GM23338 (cell line): ENCODE measurements around the gene NPR2. TPM values are rescaled to one million over a fixed set of nuclear protein-coding genes. Genes with fewer than 3 reads are reported as not detected.
A peak's percentile ranks its signal among the peaks of the same experiment; 100 is the strongest.

Experiments
- ATAC-seq: fragments of 200-7000 bp; cut with Tn5 transposase; 3 replicates; pipeline ENCODE4 v1.9.1; 2020
- DNase-seq: peaks from one replicate; pipeline ENCODE4 v3.0.0-alpha.2; 2015; ENCODE audit warnings: low spot score
- H2AFZ ChIP-seq: fragments of 200-600 bp; sonication (generic); 2 replicates; pipeline ENCODE4 v1.8.0; 2016; ENCODE audit warnings: antibody characterized with exemption, mild to moderate bottlenecking, moderate library complexity
- H3F3A ChIP-seq: fragments of 200-600 bp; sonication (generic); replicated peaks from 2 replicates; pipeline ENCODE4 v1.8.0; 2017; ENCODE audit warnings: antibody characterized with exemption, mixed run types, low read depth
- H3K27ac ChIP-seq: fragments of 200-600 bp; sonication (generic); 2 replicates; pipeline ENCODE4 v1.6.1; 2016; ENCODE audit warnings: low read depth
- H3K27me3 ChIP-seq: fragments of 200-600 bp; sonication (generic); 2 replicates; pipeline ENCODE4 v1.8.0; 2016; ENCODE audit warnings: mild to moderate bottlenecking, mixed run types, moderate library complexity; ENCODE audit not compliant: insufficient read depth
- H3K36me3 ChIP-seq: fragments of 200-600 bp; sonication (generic); 2 replicates; pipeline ENCODE4 v1.8.0; 2016; ENCODE audit warnings: mild to moderate bottlenecking; ENCODE audit not compliant: insufficient read depth
- H3K4me1 ChIP-seq: fragments of 200-600 bp; sonication (generic); 2 replicates; pipeline ENCODE4 v1.8.0; 2016; ENCODE audit warnings: mild to moderate bottlenecking, moderate library complexity; ENCODE audit not compliant: insufficient read depth
- H3K4me2 ChIP-seq: fragments of 200-600 bp; sonication (generic); 2 replicates; pipeline ENCODE4 v1.7.1; 2017; ENCODE audit warnings: mixed run types
- H3K4me3 ChIP-seq: fragments of 200-600 bp; sonication (generic); 2 replicates; pipeline ENCODE4 v1.6.1; 2016; ENCODE audit warnings: mixed run types
- H3K79me2 ChIP-seq: fragments of 200-600 bp; sonication (generic); replicated peaks from 2 replicates; pipeline ENCODE4 v1.8.0; 2017; ENCODE audit warnings: mild to moderate bottlenecking; ENCODE audit not compliant: insufficient read depth
- H3K9me2 ChIP-seq: fragments of 200-600 bp; sonication (generic); 2 replicates; pipeline ENCODE4 v1.8.0; 2017; ENCODE audit not compliant: insufficient read depth
- H4K20me1 ChIP-seq: fragments of 200-600 bp; sonication (generic); replicated peaks from 2 replicates; pipeline ENCODE4 v1.8.0; 2017; ENCODE audit warnings: mild to moderate bottlenecking; ENCODE audit not compliant: insufficient read depth
- H3K27ac Mint-ChIP-seq: 2 replicates; pipeline ENCODE4 v1.8.0; 2020; ENCODE audit warnings: inconsistent platforms, mild to moderate bottlenecking, moderate library complexity, mixed read lengths
- H3K27me3 Mint-ChIP-seq: 3 replicates; pipeline ENCODE4 v1.8.0; 2022; ENCODE audit warnings: low read depth, mild to moderate bottlenecking, moderate library complexity, mixed read lengths, inconsistent platforms; ENCODE audit not compliant: insufficient read depth, poor library complexity
- H3K36me3 Mint-ChIP-seq: 3 replicates; pipeline ENCODE4 v1.8.0; 2021; ENCODE audit warnings: low read depth, mild to moderate bottlenecking, inconsistent platforms, moderate library complexity, mixed read lengths
- H3K4me1 Mint-ChIP-seq: 3 replicates; pipeline ENCODE4 v1.8.0; 2020; ENCODE audit warnings: mild to moderate bottlenecking, inconsistent platforms, mixed read lengths
- H3K4me3 Mint-ChIP-seq: 3 replicates; pipeline ENCODE4 v1.8.0; 2021; ENCODE audit warnings: moderate library complexity, mild to moderate bottlenecking, inconsistent platforms, mixed read lengths
- H3K9me3 Mint-ChIP-seq: 3 replicates; pipeline ENCODE4 v1.8.0; 2020; ENCODE audit warnings: moderate library complexity, mild to moderate bottlenecking, inconsistent platforms, mixed read lengths
- CREB1 ChIP-seq: fragments of 250-450 bp; sonication (Bioruptor Pico); IDR thresholded peaks from 2 replicates; pipeline ENCODE4 v1.5.0; 2020; ENCODE audit warnings: low read depth, mild to moderate bottlenecking, moderate library complexity
- EZH2 ChIP-seq: fragments of 200-600 bp; sonication (generic); IDR thresholded peaks from one replicate; pipeline ENCODE4 v1.8.0; 2017; ENCODE audit warnings: antibody characterized with exemption, mild to moderate bottlenecking, low read depth; ENCODE audit not compliant: unreplicated experiment
- JUNB ChIP-seq: IDR thresholded peaks from one replicate; pipeline ENCODE4 v1.6.1; 2016; ENCODE audit warnings: antibody characterized with exemption; ENCODE audit not compliant: unreplicated experiment
- NANOG ChIP-seq: IDR thresholded peaks from 2 replicates; pipeline ENCODE4 v1.6.1; 2016; ENCODE audit warnings: antibody characterized with exemption, borderline replicate concordance
- POLR2AphosphoS5 ChIP-seq: IDR thresholded peaks from 2 replicates; pipeline ENCODE4 v1.6.1; 2016; ENCODE audit warnings: antibody characterized with exemption, low read depth
- ZNF331 ChIP-seq: fragments of 250-450 bp; sonication (Bioruptor Pico); IDR thresholded peaks from 2 replicates; pipeline ENCODE4 v1.5.0; 2020; ENCODE audit warnings: low read depth, mild to moderate bottlenecking, moderate library complexity
- polyA plus RNA-seq: library from polyadenylated mRNA; unstranded; fragments of >200 nt; fragmentation: Nextera tagmentation; extraction: Ambion mirVana; gene quantifications from 2 replicates; pipeline ENCODE4 v1.2.1, GENCODE V29; 2016
- total RNA-seq: library from RNA; depleted of rRNA; stranded (reverse); fragments of >200 nt; shearing (Covaris generic); gene quantifications from 2 replicates; pipeline ENCODE4 v1.2.3, GENCODE V29; 2014
- TF ChIP-seq, protein P1 (sequence below): fragments of 250-450 bp; sonication (Bioruptor Pico); IDR thresholded peaks from 2 replicates; pipeline ENCODE4 v1.5.0; 2020; ENCODE audit warnings: mild to moderate bottlenecking, moderate library complexity
- TF ChIP-seq, protein P2 (sequence below), 2 experiments: fragments of 200-600 bp in 1 of 2; sonication (generic) in 1 of 2; conservative IDR thresholded peaks; 2 replicates each; pipeline versions ENCODE4 v1.5.1 to v1.6.1; 2016 to 2017; ENCODE audit warnings: antibody characterized with exemption in 2 of 2, low read depth in 2 of 2, mild to moderate bottlenecking in 2 of 2, moderate library complexity in 1 of 2

NPR2 gene
- total and polyA plus RNA-seq, 2 experiments from 2014 or later, result 9.0 to 14.4 TPM

DNA sequence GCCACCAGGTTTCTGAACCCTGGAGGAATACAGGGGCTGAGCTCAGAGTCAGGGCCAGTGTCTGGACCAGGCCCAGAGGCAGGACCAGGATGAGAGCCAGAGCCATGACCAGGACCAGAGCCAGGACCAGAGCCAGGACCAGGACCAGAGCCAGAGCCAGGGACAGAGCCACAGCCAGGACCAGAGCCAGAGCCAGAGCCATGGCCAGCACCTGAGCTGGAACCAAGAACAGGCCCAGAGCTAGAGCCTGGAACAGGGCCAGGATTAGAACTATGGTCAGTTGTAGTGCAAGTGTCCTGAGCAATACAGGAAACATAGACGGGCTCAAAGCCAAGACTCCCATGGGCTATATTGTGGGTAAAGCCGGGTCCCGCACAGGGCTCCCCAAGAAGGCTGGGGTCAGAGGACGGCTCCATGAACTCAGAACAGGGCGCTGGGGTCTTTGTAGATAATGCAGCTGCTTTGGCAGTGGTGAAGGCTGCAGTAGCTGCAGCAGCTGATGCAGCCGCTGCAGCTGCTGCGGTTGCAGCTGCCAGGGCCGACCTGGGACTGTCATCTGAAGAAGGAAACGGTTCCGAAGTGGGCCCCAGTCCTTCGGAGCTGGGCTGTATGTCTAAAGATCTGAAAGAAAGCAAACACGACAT is 20.1 kb downstream of the NPR2 start:
- Histone ChIP-seq H4K20me1 (no peaks in the 10 kb centered on the region), H3K79me2 (no peaks in the 10 kb centered on the region), H3K4me2 (peak overlapping the region; percentile 80), H3K27ac (no peak overlapping the region), H3K27me3 (no peaks in the 10 kb centered on the region), H3F3A (peaks cover 6% of the 10 kb centered on the region), H2AFZ (peak overlapping the region; percentile 57; the same call in 1 of the 2 replicates), H3K9me2 (no peaks in the 10 kb centered on the region; the same call in 1 of the 2 replicates), H3K36me3 (no peaks in the 10 kb centered on the region), H3K4me1 (peaks cover 18% of the 10 kb centered on the region), H3K4me3 (peak overlapping the region; percentile 47)
- H3K9me3 Mint-ChIP-seq, result peaks cover 3% of the 10 kb centered on the region; the same call in 1 of the 3 replicates
- peaks cover 24% of the 10 kb centered on the region for H3K4me1 Mint-ChIP-seq
- TF ChIP-seq ZNF331 (CRISPR knock-in tag) (no peak), CREB1 (CRISPR knock-in tag) (no peak), NANOG (no peak), POLR2AphosphoS5 (no peak), JUNB (no peak), EZH2 (no peak)
- TF ChIP-seq, protein P1, sequence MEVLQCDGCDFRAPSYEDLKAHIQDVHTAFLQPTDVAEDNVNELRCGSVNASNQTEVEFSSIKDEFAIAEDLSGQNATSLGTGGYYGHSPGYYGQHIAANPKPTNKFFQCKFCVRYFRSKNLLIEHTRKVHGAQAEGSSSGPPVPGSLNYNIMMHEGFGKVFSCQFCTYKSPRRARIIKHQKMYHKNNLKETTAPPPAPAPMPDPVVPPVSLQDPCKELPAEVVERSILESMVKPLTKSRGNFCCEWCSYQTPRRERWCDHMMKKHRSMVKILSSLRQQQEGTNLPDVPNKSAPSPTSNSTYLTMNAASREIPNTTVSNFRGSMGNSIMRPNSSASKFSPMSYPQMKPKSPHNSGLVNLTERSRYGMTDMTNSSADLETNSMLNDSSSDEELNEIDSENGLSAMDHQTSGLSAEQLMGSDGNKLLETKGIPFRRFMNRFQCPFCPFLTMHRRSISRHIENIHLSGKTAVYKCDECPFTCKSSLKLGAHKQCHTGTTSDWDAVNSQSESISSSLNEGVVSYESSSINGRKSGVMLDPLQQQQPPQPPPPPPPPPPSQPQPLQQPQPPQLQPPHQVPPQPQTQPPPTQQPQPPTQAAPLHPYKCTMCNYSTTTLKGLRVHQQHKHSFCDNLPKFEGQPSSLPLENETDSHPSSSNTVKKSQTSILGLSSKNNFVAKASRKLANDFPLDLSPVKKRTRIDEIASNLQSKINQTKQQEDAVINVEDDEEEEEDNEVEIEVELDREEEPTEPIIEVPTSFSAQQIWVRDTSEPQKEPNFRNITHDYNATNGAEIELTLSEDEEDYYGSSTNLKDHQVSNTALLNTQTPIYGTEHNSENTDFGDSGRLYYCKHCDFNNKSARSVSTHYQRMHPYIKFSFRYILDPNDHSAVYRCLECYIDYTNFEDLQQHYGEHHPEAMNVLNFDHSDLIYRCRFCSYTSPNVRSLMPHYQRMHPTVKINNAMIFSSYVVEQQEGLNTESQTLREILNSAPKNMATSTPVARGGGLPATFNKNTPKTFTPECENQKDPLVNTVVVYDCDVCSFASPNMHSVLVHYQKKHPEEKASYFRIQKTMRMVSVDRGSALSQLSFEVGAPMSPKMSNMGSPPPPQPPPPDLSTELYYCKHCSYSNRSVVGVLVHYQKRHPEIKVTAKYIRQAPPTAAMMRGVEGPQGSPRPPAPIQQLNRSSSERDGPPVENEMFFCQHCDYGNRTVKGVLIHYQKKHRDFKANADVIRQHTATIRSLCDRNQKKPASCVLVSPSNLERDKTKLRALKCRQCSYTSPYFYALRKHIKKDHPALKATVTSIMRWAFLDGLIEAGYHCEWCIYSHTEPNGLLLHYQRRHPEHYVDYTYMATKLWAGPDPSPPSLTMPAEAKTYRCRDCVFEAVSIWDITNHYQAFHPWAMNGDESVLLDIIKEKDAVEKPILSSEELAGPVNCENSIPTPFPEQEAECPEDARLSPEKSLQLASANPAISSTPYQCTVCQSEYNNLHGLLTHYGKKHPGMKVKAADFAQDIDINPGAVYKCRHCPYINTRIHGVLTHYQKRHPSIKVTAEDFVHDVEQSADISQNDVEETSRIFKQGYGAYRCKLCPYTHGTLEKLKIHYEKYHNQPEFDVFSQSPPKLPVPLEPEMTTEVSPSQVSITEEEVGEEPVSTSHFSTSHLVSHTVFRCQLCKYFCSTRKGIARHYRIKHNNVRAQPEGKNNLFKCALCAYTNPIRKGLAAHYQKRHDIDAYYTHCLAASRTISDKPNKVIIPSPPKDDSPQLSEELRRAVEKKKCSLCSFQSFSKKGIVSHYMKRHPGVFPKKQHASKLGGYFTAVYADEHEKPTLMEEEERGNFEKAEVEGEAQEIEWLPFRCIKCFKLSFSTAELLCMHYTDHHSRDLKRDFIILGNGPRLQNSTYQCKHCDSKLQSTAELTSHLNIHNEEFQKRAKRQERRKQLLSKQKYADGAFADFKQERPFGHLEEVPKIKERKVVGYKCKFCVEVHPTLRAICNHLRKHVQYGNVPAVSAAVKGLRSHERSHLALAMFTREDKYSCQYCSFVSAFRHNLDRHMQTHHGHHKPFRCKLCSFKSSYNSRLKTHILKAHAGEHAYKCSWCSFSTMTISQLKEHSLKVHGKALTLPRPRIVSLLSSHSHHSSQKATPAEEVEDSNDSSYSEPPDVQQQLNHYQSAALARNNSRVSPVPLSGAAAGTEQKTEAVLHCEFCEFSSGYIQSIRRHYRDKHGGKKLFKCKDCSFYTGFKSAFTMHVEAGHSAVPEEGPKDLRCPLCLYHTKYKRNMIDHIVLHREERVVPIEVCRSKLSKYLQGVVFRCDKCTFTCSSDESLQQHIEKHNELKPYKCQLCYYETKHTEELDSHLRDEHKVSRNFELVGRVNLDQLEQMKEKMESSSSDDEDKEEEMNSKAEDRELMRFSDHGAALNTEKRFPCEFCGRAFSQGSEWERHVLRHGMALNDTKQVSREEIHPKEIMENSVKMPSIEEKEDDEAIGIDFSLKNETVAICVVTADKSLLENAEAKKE (CRISPR knock-in tag), result no peak
- TF ChIP-seq, protein P2, sequence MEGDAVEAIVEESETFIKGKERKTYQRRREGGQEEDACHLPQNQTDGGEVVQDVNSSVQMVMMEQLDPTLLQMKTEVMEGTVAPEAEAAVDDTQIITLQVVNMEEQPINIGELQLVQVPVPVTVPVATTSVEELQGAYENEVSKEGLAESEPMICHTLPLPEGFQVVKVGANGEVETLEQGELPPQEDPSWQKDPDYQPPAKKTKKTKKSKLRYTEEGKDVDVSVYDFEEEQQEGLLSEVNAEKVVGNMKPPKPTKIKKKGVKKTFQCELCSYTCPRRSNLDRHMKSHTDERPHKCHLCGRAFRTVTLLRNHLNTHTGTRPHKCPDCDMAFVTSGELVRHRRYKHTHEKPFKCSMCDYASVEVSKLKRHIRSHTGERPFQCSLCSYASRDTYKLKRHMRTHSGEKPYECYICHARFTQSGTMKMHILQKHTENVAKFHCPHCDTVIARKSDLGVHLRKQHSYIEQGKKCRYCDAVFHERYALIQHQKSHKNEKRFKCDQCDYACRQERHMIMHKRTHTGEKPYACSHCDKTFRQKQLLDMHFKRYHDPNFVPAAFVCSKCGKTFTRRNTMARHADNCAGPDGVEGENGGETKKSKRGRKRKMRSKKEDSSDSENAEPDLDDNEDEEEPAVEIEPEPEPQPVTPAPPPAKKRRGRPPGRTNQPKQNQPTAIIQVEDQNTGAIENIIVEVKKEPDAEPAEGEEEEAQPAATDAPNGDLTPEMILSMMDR (conservative IDR thresholded peaks at IDR 0.05; ENCODE audit: low read depth in 2 of 2), result no peak
- DNase-seq, result no peak
- peaks cover 13% of the 10 kb centered on the region; the same call in 2 of the 3 replicates for H3K36me3 Mint-ChIP-seq
- no peak for ATAC-seq
- H3K27me3 Mint-ChIP-seq, result peaks cover 12% of the 10 kb centered on the region
- peak overlapping the region; percentile 80 for H3K4me3 Mint-ChIP-seq
- no peak overlapping the region for H3K27ac Mint-ChIP-seq
